ENCODE results near the gene FAM229A.
A peak's percentile ranks its signal among the peaks of the same experiment; 100 is the strongest.

The FAM229A gene

GRCh38 chr1:32362474-32363313 lies at the start of gene FAM229A, which contains the start of gene TSSK3:
FAM229A (minus strand) TSS chr1:32362485; CDS start chr1:32362091, 394 bp downstream.
TSSK3 (plus strand) TSS chr1:32362539; CDS start chr1:32362702, 163 bp downstream.
- TF ChIP-seq ZBTB7A (IDR thresholded peaks at IDR 0.05; ENCODE audit: low read depth) (no peak), MAX (IDR thresholded peaks at IDR 0.05) (no peak), EGR1 (IDR thresholded peaks at IDR 0.05) (no peak), NFIC (IDR thresholded peaks at IDR 0.05) (no peak), FOXM1 (IDR thresholded peaks at IDR 0.05; ENCODE audit: borderline replicate concordance, low read depth) (no peak), YY1 (IDR thresholded peaks at IDR 0.05; ENCODE audit: low read depth) (no peak), CREB1 (IDR thresholded peaks at IDR 0.05; ENCODE audit: low read depth) (no peak), TCF12 (IDR thresholded peaks at IDR 0.05; ENCODE audit: low read depth) (no peak), CEBPB (IDR thresholded peaks at IDR 0.05) (no peak), USF1 (IDR thresholded peaks at IDR 0.05) (no peak), TAF1 (IDR thresholded peaks at IDR 0.05; ENCODE audit: low read depth) (no peak), EP300 (IDR thresholded peaks at IDR 0.05; ENCODE audit: borderline replicate concordance) (no peak), RAD21 (IDR thresholded peaks at IDR 0.05; ENCODE audit: low read depth) (no peak)

- TF ChIP-seq EP300 (IDR thresholded peaks at IDR 0.05; ENCODE audit: borderline replicate concordance) (no peak), USF1 (IDR thresholded peaks at IDR 0.05) (no peak)
Measured at GRCh38 chr1:32411261-32411660, 49.0 kb upstream of the FAM229A start.

GRCh38 chr1:32406629-32407111 lies 44.4 kb upstream of the FAM229A start:
- no peak for TF ChIP-seq TAF1 (IDR thresholded peaks at IDR 0.05; ENCODE audit: low read depth)
- no peak for TF ChIP-seq CEBPB (IDR thresholded peaks at IDR 0.05)
- TF ChIP-seq TCF12 (IDR thresholded peaks at IDR 0.05; ENCODE audit: low read depth): no peak
- no peak for TF ChIP-seq ZBTB7A (IDR thresholded peaks at IDR 0.05; ENCODE audit: low read depth)
- TF ChIP-seq MAX (IDR thresholded peaks at IDR 0.05): no peak
- TF ChIP-seq USF1 (IDR thresholded peaks at IDR 0.05): no peak
- no peak for TF ChIP-seq EGR1 (IDR thresholded peaks at IDR 0.05)
- peak; percentile 51; the same call in 1 of the 2 replicates for TF ChIP-seq NFIC (IDR thresholded peaks at IDR 0.05)
- TF ChIP-seq TEAD4 (IDR thresholded peaks at IDR 0.05): 0 out of 2 replicates have a peak, but pooled peaks have one; percentile 9

- TF ChIP-seq EP300 (IDR thresholded peaks at IDR 0.05; ENCODE audit: borderline replicate concordance): no peak
- no peak for TF ChIP-seq MAX (IDR thresholded peaks at IDR 0.05)
- no peak for TF ChIP-seq ZBTB7A (IDR thresholded peaks at IDR 0.05; ENCODE audit: low read depth)
- TF ChIP-seq RAD21 (IDR thresholded peaks at IDR 0.05; ENCODE audit: low read depth): no peak
- TF ChIP-seq EGR1 (IDR thresholded peaks at IDR 0.05): no peak
- TF ChIP-seq CEBPB (IDR thresholded peaks at IDR 0.05): no peak
- TF ChIP-seq TEAD4 (IDR thresholded peaks at IDR 0.05): no peak
- TF ChIP-seq REST (IDR thresholded peaks at IDR 0.05; ENCODE audit: low read depth): no peak
- no peak for TF ChIP-seq TAF1 (IDR thresholded peaks at IDR 0.05; ENCODE audit: low read depth)
- no peak for TF ChIP-seq YY1 (IDR thresholded peaks at IDR 0.05; ENCODE audit: low read depth)
- TF ChIP-seq USF1 (IDR thresholded peaks at IDR 0.05): no peak
- no peak for TF ChIP-seq FOXM1 (IDR thresholded peaks at IDR 0.05; ENCODE audit: borderline replicate concordance, low read depth)
- no peak for TF ChIP-seq CREB1 (IDR thresholded peaks at IDR 0.05; ENCODE audit: low read depth)
- no peak for TF ChIP-seq TCF12 (IDR thresholded peaks at IDR 0.05; ENCODE audit: low read depth)
- TF ChIP-seq NFIC (IDR thresholded peaks at IDR 0.05): no peak
Measured at GRCh38 chr1:32405672-32406467, 43.6 kb upstream of the FAM229A start.

- TF ChIP-seq REST (IDR thresholded peaks at IDR 0.05; ENCODE audit: low read depth): no peak
- no peak for TF ChIP-seq ZBTB7A (IDR thresholded peaks at IDR 0.05; ENCODE audit: low read depth)
- no peak for TF ChIP-seq CEBPB (IDR thresholded peaks at IDR 0.05)
- TF ChIP-seq TAF1 (IDR thresholded peaks at IDR 0.05; ENCODE audit: low read depth): no peak
- no peak for TF ChIP-seq USF1 (IDR thresholded peaks at IDR 0.05)
- TF ChIP-seq YY1 (IDR thresholded peaks at IDR 0.05; ENCODE audit: low read depth): no peak
- TF ChIP-seq RAD21 (IDR thresholded peaks at IDR 0.05; ENCODE audit: low read depth): no peak
- no peak for TF ChIP-seq FOXM1 (IDR thresholded peaks at IDR 0.05; ENCODE audit: borderline replicate concordance, low read depth)
- TF ChIP-seq NFIC (IDR thresholded peaks at IDR 0.05): no peak
- TF ChIP-seq TCF12 (IDR thresholded peaks at IDR 0.05; ENCODE audit: low read depth): no peak
- no peak for TF ChIP-seq CREB1 (IDR thresholded peaks at IDR 0.05; ENCODE audit: low read depth)
- no peak for TF ChIP-seq EGR1 (IDR thresholded peaks at IDR 0.05)
- no peak for TF ChIP-seq TEAD4 (IDR thresholded peaks at IDR 0.05)
- TF ChIP-seq EP300 (IDR thresholded peaks at IDR 0.05; ENCODE audit: borderline replicate concordance): no peak
- no peak for TF ChIP-seq MAX (IDR thresholded peaks at IDR 0.05)
Measured at GRCh38 chr1:32404946-32405345, 42.7 kb upstream of the FAM229A start.

All from Ishikawa (cell line).